ENCODE data around the gene HSPA12A.
"Not testable (repeated sequence)": the region's sequence is repeated elsewhere in the genome, so short reads cannot be mapped to it uniquely, and the experiment has no call there.

Gene HSPA12A

GRCh38 chr10:116718058-116718457 lies 24.3 kb downstream of the HSPA12A start:
- DNase-seq (ENCODE audit: low read depth in 3 of 3): no peak

- DNase-seq (ENCODE audit: low read depth in 3 of 3): no peak
Observed at GRCh38 chr10:116716381-116716780, 26.0 kb downstream of the HSPA12A start.

GRCh38 chr10:116715839-116716377 lies 26.5 kb downstream of the HSPA12A start:
- no peak for DNase-seq (ENCODE audit: low read depth in 3 of 3)

GRCh38 chr10:116715341-116715740 lies 27.0 kb downstream of the HSPA12A start:
- no peak for DNase-seq (ENCODE audit: low read depth in 3 of 3)

GRCh38 chr10:116713846-116714245 lies 28.5 kb downstream of the HSPA12A start:
- no peak for DNase-seq (ENCODE audit: low read depth in 3 of 3)

GRCh38 chr10:116712989-116713543 lies 29.3 kb downstream of the HSPA12A start:
- no peak for DNase-seq (ENCODE audit: low read depth in 3 of 3)

GRCh38 chr10:116712519-116712918 lies 29.8 kb downstream of the HSPA12A start:
- no peak for DNase-seq (ENCODE audit: low read depth in 3 of 3)

GRCh38 chr10:116711803-116712202 lies 30.6 kb downstream of the HSPA12A start:
- not testable (repeated sequence) for DNase-seq (ENCODE audit: low read depth in 3 of 3)

GRCh38 chr10:116710076-116710475 lies 32.3 kb downstream of the HSPA12A start:
- no peak for DNase-seq (ENCODE audit: low read depth in 3 of 3)

GRCh38 chr10:116708877-116709276 lies 33.5 kb downstream of the HSPA12A start:
- no peak for DNase-seq (ENCODE audit: low read depth in 3 of 3)

GRCh38 chr10:116708391-116708821 lies 34.0 kb downstream of the HSPA12A start:
- DNase-seq (ENCODE audit: low read depth in 3 of 3): no peak

GRCh38 chr10:116707981-116708380 lies 34.4 kb downstream of the HSPA12A start:
- no peak for DNase-seq (ENCODE audit: low read depth in 3 of 3)

GRCh38 chr10:116706281-116706680 lies 36.1 kb downstream of the HSPA12A start:
- DNase-seq (ENCODE audit: low read depth in 3 of 3): no peak

- no peak for DNase-seq (ENCODE audit: low read depth in 3 of 3)
Observed at GRCh38 chr10:116705498-116705897, 36.9 kb downstream of the HSPA12A start.

GRCh38 chr10:116704926-116705325 lies 37.4 kb downstream of the HSPA12A start:
- DNase-seq (ENCODE audit: low read depth in 3 of 3): no peak

GRCh38 chr10:116702165-116702564 lies 40.2 kb downstream of the HSPA12A start:
- no peak for DNase-seq (ENCODE audit: low read depth in 3 of 3)

- no peak for DNase-seq (ENCODE audit: low read depth in 3 of 3)
Observed at GRCh38 chr10:116699471-116700150, 42.8 kb downstream of the HSPA12A start.

GRCh38 chr10:116699049-116699448 lies 43.3 kb downstream of the HSPA12A start:
- DNase-seq (ENCODE audit: low read depth in 3 of 3): no peak

- DNase-seq (ENCODE audit: low read depth in 3 of 3): no peak
Observed at GRCh38 chr10:116698364-116698763, 44.0 kb downstream of the HSPA12A start.

GRCh38 chr10:116697816-116698215 lies 44.5 kb downstream of the HSPA12A start:
- DNase-seq (ENCODE audit: low read depth in 3 of 3): no peak

GRCh38 chr10:116696919-116697318 lies 45.4 kb downstream of the HSPA12A start:
- DNase-seq (ENCODE audit: low read depth in 3 of 3): no peak

- DNase-seq (ENCODE audit: low read depth in 3 of 3): no peak
Observed at GRCh38 chr10:116694927-116695268, 47.5 kb downstream of the HSPA12A start.

GRCh38 chr10:116694243-116694926 lies 48.0 kb downstream of the HSPA12A start:
- no peak for DNase-seq (ENCODE audit: low read depth in 3 of 3)

Data from stimulated activated CD4-positive, alpha-beta T cell treated with anti-CD3 and anti-CD28 coated beads, TNF-alpha, amount 100 ng/mL, for 48 hours (primary cell).